ELF-1 (cell line): ENCODE measurements around the gene CHCHD4.
"Not testable (repeated sequence)": the region's sequence is repeated elsewhere in the genome, so short reads cannot be mapped to it uniquely, and the experiment has no call there.

ENCODE experiments used
- DNase-seq: peaks from one replicate; pipeline ENCODE4 v3.0.0-alpha.2; 2016; ENCODE audit warnings: low read depth, low spot score

Gene CHCHD4

GRCh38 chr3:14135581-14135980, 10.9 kb upstream of the CHCHD4 start:
- DNase-seq = no peak

GRCh38 chr3:14134291-14134690, 9.6 kb upstream of the CHCHD4 start:
- no peak for DNase-seq

- no peak for DNase-seq
Observed at GRCh38 chr3:14133876-14134275, 9.2 kb upstream of the CHCHD4 start.

DNA sequence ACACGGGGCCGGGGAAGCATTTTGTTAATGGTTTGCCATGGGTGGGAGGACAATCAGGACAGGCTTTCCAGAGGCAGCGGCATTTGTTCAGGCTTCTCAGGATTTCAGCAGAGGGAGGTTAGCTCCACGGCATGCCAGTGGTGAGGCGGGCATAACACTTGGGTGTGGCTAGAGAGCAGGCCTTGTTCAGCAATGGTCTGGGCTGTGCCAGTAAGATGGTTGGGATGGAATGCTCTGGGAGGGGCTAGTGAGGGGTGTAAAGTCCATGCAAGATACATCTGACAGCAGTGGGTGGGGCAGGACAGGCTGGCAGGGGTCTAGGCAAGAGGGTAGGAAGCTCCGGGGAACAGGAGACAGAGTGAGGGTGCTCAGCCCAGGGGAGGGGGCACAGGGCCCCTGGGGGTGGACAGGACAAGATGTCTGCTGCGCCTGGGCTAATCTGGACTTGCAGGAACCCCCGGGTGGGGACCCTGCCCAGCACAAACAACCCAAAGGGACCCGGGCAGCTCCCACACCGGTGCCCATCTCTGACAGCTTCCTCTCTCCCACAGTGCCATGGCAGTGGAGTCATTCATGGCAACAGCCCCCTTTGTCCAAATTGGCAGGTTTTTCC, 8.6 kb upstream of the CHCHD4 start:
- no peak for DNase-seq

GRCh38 chr3:14132689-14133088, 8.0 kb upstream of the CHCHD4 start:
- no peak for DNase-seq

DNA sequence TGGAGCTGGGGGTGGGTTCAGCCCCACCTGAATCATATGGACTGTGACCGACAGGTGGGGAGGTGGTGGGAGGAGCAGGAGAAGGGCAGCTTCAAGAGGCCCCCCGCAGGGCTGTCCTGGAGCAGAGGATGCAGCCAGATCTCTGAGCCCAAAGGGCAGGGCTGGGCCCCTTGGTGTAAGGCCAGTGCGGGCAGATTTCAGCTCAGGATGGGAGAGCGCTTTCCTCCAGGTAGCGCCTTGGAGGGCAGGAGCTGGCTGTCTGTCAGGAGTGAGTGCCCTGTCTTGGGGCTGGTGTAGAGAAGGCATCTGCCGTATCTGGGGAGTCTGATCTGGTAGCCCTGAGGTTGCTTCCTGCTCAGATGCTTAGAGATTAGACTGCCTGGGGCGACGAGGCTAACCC, 7.5 kb upstream of the CHCHD4 start:
- no peak for DNase-seq

DNA sequence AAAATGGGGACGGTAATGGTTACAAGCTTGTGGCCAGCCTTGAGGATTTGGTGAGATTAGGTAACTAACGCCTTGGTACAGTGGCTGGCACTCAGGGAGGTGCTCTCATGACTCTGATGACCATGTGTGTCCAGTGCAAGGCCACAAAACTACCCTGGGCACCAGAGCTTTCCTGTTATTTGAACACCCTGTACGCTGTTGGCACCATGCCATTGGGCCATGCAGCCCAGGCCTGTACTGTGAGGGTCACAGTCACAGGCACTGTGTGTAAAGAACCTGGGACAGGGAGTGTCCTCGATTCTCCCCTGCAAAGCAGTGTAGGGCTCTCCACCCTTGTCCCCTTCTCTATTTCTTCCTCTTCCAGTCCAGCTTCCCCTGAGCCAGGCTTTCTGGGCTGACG, 6.5 kb upstream of the CHCHD4 start:
- DNase-seq = no peak

DNA sequence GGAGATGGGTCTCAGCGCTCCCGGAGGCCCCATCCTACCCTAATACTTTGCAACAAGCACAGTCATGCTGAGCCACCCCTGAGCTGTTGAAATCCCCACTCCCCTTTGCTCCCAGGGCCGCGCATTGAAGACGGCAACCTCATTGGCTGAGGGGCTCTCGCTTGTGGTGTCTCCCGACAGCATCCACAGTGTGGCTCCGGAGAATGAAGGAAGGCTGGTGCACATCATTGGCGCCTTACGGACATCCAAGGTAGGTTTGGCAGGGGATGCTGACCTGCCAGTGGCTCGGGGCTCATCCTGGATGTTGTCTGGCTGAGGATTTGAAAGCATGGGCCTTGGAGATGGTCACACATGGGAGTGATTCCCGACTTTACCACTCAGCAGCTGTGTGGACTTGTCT, 6.0 kb upstream of the CHCHD4 start:
- DNase-seq = no peak

DNA sequence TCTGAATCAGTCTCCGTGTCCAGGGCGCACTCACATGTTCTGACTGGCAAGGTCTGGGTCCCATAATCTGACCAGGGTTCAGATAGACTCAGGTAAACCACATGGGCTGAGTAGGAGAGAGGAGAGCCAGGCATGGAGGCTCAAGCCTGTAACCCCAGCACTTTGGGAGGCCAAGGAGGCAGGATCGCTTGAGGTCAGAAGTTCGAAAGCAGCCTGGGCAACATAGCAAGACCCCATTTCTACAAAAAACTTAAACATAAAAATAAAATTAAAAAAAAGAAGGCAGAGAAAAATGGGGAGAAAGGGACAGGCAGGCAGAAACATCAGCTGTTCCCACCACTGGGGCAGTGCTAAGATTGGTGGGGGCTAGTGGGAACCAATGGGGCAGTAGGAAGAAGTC, 5.6 kb upstream of the CHCHD4 start:
- DNase-seq = no peak

GRCh38 chr3:14129296-14129695, 4.6 kb upstream of the CHCHD4 start:
- DNase-seq = no peak

GRCh38 chr3:14128724-14129123, 4.1 kb upstream of the CHCHD4 start:
- DNase-seq = no peak

- no peak for DNase-seq
Observed at GRCh38 chr3:14127516-14128161, 3.0 kb upstream of the CHCHD4 start.

DNA sequence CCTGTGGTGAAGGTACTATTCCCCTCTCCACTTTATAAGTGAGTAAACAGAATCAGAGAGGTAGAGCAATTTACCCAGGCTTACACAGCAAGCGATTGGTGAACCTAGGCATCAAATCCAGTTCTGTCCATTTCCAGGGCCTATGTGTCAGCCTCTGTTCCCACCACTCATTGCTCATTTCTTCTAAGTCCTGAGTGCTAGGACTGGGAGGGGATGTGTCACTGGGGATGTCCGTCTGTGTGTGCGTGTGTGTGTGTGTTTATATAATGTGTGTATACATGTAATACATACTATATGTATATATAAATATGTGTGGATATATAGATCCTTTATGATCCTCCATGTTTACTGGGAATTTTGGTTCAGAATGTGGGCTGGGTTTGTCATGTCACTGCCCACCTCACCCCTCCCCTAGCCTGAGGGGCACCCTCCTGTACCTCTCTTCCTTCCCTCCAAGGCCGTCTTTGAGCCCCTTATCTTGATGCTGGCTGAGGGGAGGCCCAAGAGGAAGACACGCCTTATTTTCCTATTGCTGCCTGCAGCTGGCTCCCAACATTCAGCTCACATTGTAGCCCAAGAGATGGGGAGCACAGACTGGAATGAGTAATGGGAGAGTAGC, 2.3 kb upstream of the CHCHD4 start:
- no peak for DNase-seq

- no peak for DNase-seq
Observed at GRCh38 chr3:14126017-14126886, 1.6 kb upstream of the CHCHD4 start.

- peak; percentile 92 for DNase-seq
Observed at GRCh38 chr3:14125193-14126016, 735 bp upstream of the CHCHD4 start.

GRCh38 chr3:14124223-14124614, 451 bp downstream of the CHCHD4 start:
- DNase-seq = peak; percentile 61

GRCh38 chr3:14123308-14124222, 1.1 kb downstream of the CHCHD4 start:
- DNase-seq = peak; percentile 27

- DNase-seq = no peak
Observed at GRCh38 chr3:14122301-14122700, 2.4 kb downstream of the CHCHD4 start.

DNA sequence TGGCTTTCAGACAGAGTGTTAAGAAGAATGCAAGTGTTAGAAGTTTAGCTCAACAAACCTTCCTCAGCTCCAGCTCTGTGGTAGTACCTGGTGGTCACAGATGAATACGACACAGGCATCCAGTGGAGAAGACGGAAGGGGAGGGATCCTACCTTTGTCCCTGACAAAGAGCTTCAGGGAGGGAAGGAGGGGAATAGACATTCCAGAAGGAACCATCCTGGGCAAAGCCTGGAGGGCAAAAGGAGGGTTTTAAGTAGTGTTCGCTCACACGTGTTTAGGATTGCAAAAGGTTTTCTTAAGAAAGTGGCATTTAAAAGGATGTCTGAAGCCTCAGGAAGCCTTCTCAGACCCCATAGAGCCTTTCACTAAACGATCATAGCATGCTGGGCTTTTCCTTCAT, 2.8 kb downstream of the CHCHD4 start:
- peak; percentile 92 for DNase-seq

- not testable (repeated sequence) for DNase-seq
Observed at GRCh38 chr3:14120921-14121448, 3.7 kb downstream of the CHCHD4 start.
